Measurements from ENCODE around the gene CSTF2. TPM values are rescaled to one million over a fixed set of nuclear protein-coding genes. Genes with fewer than 3 reads are reported as not detected.

Gene CSTF2
- total and polyA plus RNA-seq, 10 of the 15 experiments (the other 5 are each of a cell fraction or from before 2014, with no cell fraction given) = 7.7 to 66.6 (median 35.8) TPM

DNA sequence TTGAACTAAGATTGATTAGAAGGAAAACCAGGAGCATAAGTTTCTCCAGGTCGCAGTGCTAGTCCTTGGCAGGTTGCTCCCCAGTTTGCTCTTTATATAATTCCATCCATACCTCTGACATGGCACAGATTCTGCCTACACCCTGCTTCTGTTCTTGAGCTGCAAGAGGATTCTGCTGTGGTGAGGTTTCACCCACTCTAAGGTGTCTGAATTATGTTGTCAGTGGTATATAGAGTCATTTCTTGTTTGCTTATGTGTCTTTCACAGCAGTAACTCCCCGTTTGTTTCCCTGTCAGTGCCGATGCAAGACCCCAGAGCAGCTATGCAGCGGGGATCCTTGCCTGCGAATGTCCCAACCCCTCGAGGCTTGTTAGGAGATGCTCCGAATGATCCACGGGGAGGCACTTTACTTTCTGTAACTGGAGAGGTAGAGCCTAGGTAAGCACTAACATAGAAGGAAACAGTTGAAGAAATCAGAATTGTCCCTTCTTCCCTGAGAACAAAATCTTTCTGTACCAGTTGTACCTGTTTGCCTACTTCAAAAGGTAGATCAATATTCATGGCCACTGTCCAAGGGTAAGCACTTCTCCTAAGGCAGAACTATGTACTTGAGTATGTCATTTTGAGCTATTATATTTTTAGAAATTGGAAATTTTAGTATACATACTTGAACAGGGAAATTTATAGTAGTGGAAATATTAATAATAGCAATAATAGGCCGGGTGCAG is 11.2 kb downstream of the CSTF2 start (continued):
- TF ChIP-seq BCLAF1 (IDR thresholded peaks at IDR 0.05) = no peak

DNA sequence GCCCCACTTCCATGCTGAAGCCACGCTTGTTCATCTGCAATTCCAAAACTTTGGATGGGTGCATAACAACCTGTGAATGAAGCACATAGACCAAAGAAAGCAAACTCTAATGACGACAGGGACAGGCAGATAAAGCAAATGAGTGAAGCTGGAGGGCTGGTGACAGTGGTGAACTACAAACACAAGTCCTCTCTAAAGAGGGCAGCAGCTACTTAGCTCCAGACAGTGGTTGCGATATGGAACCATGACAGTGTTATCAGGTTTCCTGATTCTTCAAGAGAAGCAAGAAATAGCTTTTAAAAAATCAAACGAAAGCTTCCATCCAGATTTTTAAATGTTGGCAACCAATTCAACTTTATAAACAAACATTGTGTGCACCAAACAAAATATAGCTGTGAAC is 30.1 kb downstream of the CSTF2 start:
- Histone ChIP-seq H3K4me1 (ENCODE audit: control insufficient read depth, insufficient read depth, low read length) (no peaks in the 10 kb centered on the region), H4K20me1 (ENCODE audit: control insufficient read depth, insufficient read depth) (no peaks in the 10 kb centered on the region), H3K9ac (ENCODE audit: control insufficient read depth, insufficient read depth, low read length) (no peak overlapping the region), H2AFZ (ENCODE audit: control insufficient read depth, low read depth, low read length) (no peak overlapping the region), H3K36me3 (ENCODE audit: control insufficient read depth in 2 of 2, insufficient read depth in 2 of 2, low read length in 1 of 2) (no peaks in the 10 kb centered on the region), H3K4me3 (no peak overlapping the region), H3K4me2 (ENCODE audit: control insufficient read depth, insufficient read depth) (no peak overlapping the region), H3K27ac (ENCODE audit: control insufficient read depth, insufficient read depth) (no peak overlapping the region), H3K27me3 (replicated peaks in 1 of 2; ENCODE audit: control insufficient read depth in 2 of 2, insufficient read depth in 2 of 2, low read length in 1 of 2) (no peaks in the 10 kb centered on the region), H3K79me2 (ENCODE audit: control insufficient read depth, insufficient read depth, low read length) (no peaks in the 10 kb centered on the region), H3K9me3 (replicated peaks; ENCODE audit: control insufficient read depth, insufficient read depth, low read length) (no peaks in the 10 kb centered on the region)
- no peak for ATAC-seq
- ChIA-PET POLR2A (no interaction called here), CTCF (no interaction called here), RAD21 (ENCODE audit: unreplicated experiment) (no interaction called here), SMC1A (ENCODE audit: uncharacterized antibody, unreplicated experiment) (no interaction called here)
- in situ Hi-C loops (cut with MboI) = no loop called here
- BruUV-seq (replicated peaks) = no TSS peak
- no peak for DNase-seq (ENCODE audit: low read depth, low spot score)
- FAIRE-seq = no peak
- WGBS (ENCODE audit: insufficient coverage, insufficient replicate concordance, low lambda C conversion rate, missing lambda C conversion rate) = 56% methylated on average over 4 of the region's 4 CpGs
- intact Hi-C loops (cut with micrococcal nuclease; ENCODE audit: unreplicated experiment) = no loop called here
- TF ChIP-seq ZBED1 (IDR thresholded peaks at IDR 0.05; ENCODE audit: borderline replicate concordance) (no peak), SREBF2 (IDR thresholded peaks at IDR 0.05; ENCODE audit: low read length) (no peak), MEF2A (IDR thresholded peaks at IDR 0.05; ENCODE audit: insufficient read depth, low read depth, low read length) (no peak), MYC (IDR thresholded peaks at IDR 0.05; ENCODE audit: insufficient read depth, insufficient read length, insufficient replicate concordance, low read length, severe bottlenecking) (no peak), POLR2AphosphoS5 (IDR thresholded peaks at IDR 0.05; ENCODE audit: low read length) (no peak), JUNB (IDR thresholded peaks at IDR 0.05) (no peak), IRF3 (IDR thresholded peaks at IDR 0.05) (no peak), ZBTB33 (IDR thresholded peaks at IDR 0.05) (no peak), RAD51 (IDR thresholded peaks at IDR 0.05) (no peak), SP1 (IDR thresholded peaks at IDR 0.05; ENCODE audit: low read depth, low read length) (no peak), SMARCA5 (IDR thresholded peaks at IDR 0.05) (no peak), NFYA (IDR thresholded peaks at IDR 0.05; ENCODE audit: borderline replicate concordance, low read depth, low read length) (no peak), ZNF207 (IDR thresholded peaks at IDR 0.05; ENCODE audit: borderline replicate concordance) (no peak)
- TF ChIP-seq, protein P1, sequence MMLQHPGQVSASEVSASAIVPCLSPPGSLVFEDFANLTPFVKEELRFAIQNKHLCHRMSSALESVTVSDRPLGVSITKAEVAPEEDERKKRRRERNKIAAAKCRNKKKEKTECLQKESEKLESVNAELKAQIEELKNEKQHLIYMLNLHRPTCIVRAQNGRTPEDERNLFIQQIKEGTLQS (IDR thresholded peaks at IDR 0.05; ENCODE audit: borderline replicate concordance, extremely low read depth, low read depth, low read length) = no peak
- TF ChIP-seq, protein P2, sequence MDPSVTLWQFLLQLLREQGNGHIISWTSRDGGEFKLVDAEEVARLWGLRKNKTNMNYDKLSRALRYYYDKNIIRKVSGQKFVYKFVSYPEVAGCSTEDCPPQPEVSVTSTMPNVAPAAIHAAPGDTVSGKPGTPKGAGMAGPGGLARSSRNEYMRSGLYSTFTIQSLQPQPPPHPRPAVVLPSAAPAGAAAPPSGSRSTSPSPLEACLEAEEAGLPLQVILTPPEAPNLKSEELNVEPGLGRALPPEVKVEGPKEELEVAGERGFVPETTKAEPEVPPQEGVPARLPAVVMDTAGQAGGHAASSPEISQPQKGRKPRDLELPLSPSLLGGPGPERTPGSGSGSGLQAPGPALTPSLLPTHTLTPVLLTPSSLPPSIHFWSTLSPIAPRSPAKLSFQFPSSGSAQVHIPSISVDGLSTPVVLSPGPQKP (IDR thresholded peaks at IDR 0.05; ENCODE audit: low read depth, low read length) = no peak
